Naive thymus-derived CD4-positive, alpha-beta T cell (primary cell): Measurements from ENCODE around the gene DPM3. TPM values are rescaled to one million over a fixed set of nuclear protein-coding genes. Genes with fewer than 3 reads are reported as not detected.

ENCODE experiments used
- ATAC-seq: fragments of 150-1000 bp; cut with Tn5 transposase; 2 replicates; pipeline ENCODE4 v1.10.0; 2021; ENCODE audit warnings: mild to moderate bottlenecking, moderate library complexity
- CTCF ChIA-PET: fragments of 350-600 bp; sonication (Branson Sonifier 250); formaldehyde crosslinking; loops from one replicate; lab custom pipeline; 2021; ENCODE audit warnings: antibody characterized with exemption; lab: Charles Lee
- POLR2A ChIA-PET: fragments of 350-600 bp; sonication (Branson Sonifier 250); formaldehyde crosslinking; loops from one replicate; lab custom pipeline; 2021; ENCODE audit warnings: antibody characterized with exemption, inconsistent platforms; lab: Charles Lee
- DNase-seq, 9 donors: peaks; one replicate each; pipeline versions ENCODE4 v3.0.0 to v3.0.0-alpha.2; 2020 to 2022; ENCODE audit warnings: mixed read lengths in 1 of 9
- H3K27ac ChIP-seq: one replicate; pipeline ENCODE4 v1.7.0; 2013; ENCODE audit warnings: mild to moderate bottlenecking, low read depth, low read length, moderate library complexity
- H3K27me3 ChIP-seq, 2 donors: one replicate each; pipeline ENCODE4 v1.7.0; 2013; ENCODE audit warnings: low read length in 2 of 2, mild to moderate bottlenecking in 2 of 2, moderate library complexity in 2 of 2; ENCODE audit not compliant: control insufficient read depth in 2 of 2, insufficient read depth in 2 of 2
- H3K36me3 ChIP-seq, 3 experiments: 1 replicate in 2 of 3; 2 replicates in 1 of 3; pipeline ENCODE4 v1.7.0; 2013; ENCODE audit warnings: low read length in 3 of 3, mild to moderate bottlenecking in 3 of 3, moderate library complexity in 1 of 3; ENCODE audit not compliant: insufficient read depth in 3 of 3, control insufficient read depth in 2 of 3
- H3K4me1 ChIP-seq, 2 donors: one replicate each; pipeline ENCODE4 v1.7.0; 2013; ENCODE audit warnings: low read length in 2 of 2, mild to moderate bottlenecking in 2 of 2, moderate library complexity in 1 of 2; ENCODE audit not compliant: control insufficient read depth in 2 of 2, insufficient read depth in 2 of 2
- H3K4me3 ChIP-seq: 2 replicates; pipeline ENCODE4 v1.7.0; 2013; ENCODE audit warnings: mild to moderate bottlenecking, low read length
- H3K9me3 ChIP-seq, 3 experiments: 1 replicate in 2 of 3; 2 replicates in 1 of 3; pipeline ENCODE4 v1.7.0; 2013; ENCODE audit warnings: low read length in 3 of 3; ENCODE audit not compliant: control insufficient read depth in 2 of 3
- H3K27ac Mint-ChIP-seq, 9 donors: one replicate each; pipeline ENCODE4 v1.8.0; 2020 to 2022; ENCODE audit warnings: mixed read lengths in 9 of 9, mild to moderate bottlenecking in 8 of 9, moderate library complexity in 5 of 9, inconsistent platforms in 2 of 9
- H3K27me3 Mint-ChIP-seq, 5 donors: one replicate each; pipeline ENCODE4 v1.8.0; 2021 to 2022; ENCODE audit warnings: mixed read lengths in 5 of 5, mild to moderate bottlenecking in 1 of 5
- H3K36me3 Mint-ChIP-seq, 5 donors: one replicate each; pipeline ENCODE4 v1.8.0; 2020 to 2022; ENCODE audit warnings: mixed read lengths in 5 of 5, mild to moderate bottlenecking in 3 of 5, inconsistent platforms in 1 of 5
- H3K4me1 Mint-ChIP-seq, 7 donors: one replicate each; pipeline ENCODE4 v1.8.0; 2020 to 2022; ENCODE audit warnings: mixed read lengths in 7 of 7, mild to moderate bottlenecking in 3 of 7, inconsistent platforms in 1 of 7
- H3K4me3 Mint-ChIP-seq, 10 donors: one replicate each; pipeline ENCODE4 v1.8.0; 2020 to 2022; ENCODE audit warnings: mild to moderate bottlenecking in 10 of 10, mixed read lengths in 10 of 10, moderate library complexity in 6 of 10, inconsistent platforms in 2 of 10
- H3K9me3 Mint-ChIP-seq, 11 donors: one replicate each; pipeline ENCODE4 v1.8.0; 2020 to 2022; ENCODE audit warnings: mixed read lengths in 11 of 11, mild to moderate bottlenecking in 4 of 11, inconsistent platforms in 1 of 11, moderate library complexity in 1 of 11
- intact Hi-C, 2 donors: fragments of 100-400 bp; cut with micrococcal nuclease; formaldehyde crosslinking; loops; one replicate each; pipeline ENCODE4 v1.15.1; 2023
- polyA plus RNA-seq, 2 donors: library from polyadenylated mRNA; unstranded; fragments of 300-500 nt; fragmentation: Illumina TruSeq; gene quantifications; one replicate each; pipeline ENCODE4 v1.2.3, GENCODE V29; 2021
- total RNA-seq, 6 experiments: library from RNA in 5 of 6; stranded (reverse) in 5 of 6; gene quantifications; 1 replicate in 5 of 6; 2 replicates in 1 of 6; pipeline ENCODE4 v1.2.3 and lab custom pipeline; 2021 to 2026

DPM3 gene
- total and polyA plus RNA-seq, 7 experiments from 2014 or later: 29.1 to 128 (median 46.6) TPM

DNA sequence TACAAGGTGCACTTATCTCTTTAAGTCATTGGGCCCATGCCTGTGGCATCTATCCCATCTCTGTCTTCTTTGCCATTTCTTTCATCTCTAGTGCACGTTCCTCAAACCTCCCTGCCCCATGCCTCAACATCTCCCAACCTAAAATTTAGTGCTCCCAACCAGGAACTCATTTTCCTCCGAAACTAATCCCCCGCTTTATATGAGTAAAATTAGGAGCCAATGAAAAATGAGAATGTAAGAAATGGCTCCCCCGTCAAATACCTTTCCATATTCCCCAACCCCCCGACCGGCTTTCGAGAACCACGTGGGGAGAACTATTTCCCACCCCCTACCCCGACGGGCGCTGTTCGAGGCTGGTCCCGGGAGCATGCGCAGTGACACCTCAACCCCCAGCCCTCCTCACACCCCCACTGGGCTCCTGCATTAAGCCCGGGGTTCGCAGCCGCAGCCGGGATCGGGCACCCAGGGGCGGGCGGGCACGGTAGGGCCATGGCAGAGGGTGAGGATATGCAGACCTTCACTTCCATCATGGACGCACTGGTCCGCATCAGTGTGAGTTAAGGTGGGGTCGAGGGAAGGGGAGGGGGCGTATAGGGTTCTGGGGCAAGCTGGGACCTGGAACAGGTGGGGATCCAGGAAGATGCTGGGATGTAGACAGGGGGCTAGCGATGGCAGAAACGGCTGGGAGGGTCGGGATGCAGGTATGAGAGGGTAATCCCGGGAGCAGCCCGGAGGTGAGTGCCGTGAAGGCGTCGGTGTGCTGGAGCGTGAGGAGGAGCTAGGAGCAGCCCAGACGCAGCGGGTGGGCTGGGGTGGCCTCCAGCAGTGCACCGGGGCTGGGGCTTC, 33.4 kb upstream of the DPM3 start, which contains the start of gene TRIM46:
TRIM46 (plus strand) TSS at position 372 of the 846 bp plus-strand sequence; CDS start at position 490, 118 bp downstream.
- H3K36me3 ChIP-seq: peaks cover 0 to 35% (median 0%) of the 10 kb centered on the region in 3 experiments
- Mint-ChIP-seq H3K9me3 (peaks cover 0 to 4% (median 0%) of the 10 kb centered on the region in 11 donors), H3K4me1 (peaks cover 30 to 58% (median 45%) of the 10 kb centered on the region in 7 donors), H3K36me3 (peaks cover 6 to 27% (median 11%) of the 10 kb centered on the region in 5 donors), H3K4me3 (peak within 1 kb of the TSS; percentile 94 to 100 (median 98)), H3K27ac (peak within 1 kb of the TSS; percentile 95 to 99 (median 98)), H3K27me3 (peaks cover 0 to 6% (median 0%) of the 10 kb centered on the region in 5 donors)
- no peaks in the 10 kb centered on the region for H3K9me3 ChIP-seq
- ChIA-PET POLR2A (interaction anchor here (0.5 to 5.1 kb wide), 13 partner anchors 20 to 1041 kb away, joined by 3 to 30 read pairs (median 4); partner anchors contain the start of genes FLAD1 and SLC50A1), CTCF (interaction anchor here (0.5 to 4.5 kb wide), 25 partner anchors 11 to 525 kb away, joined by 3 to 45 read pairs (median 6); partner anchors contain the start of genes ENTREP3, MTX1, PBXIP1 and SCAMP3)
- DNase-seq (peak in 6 of 9 donors; percentile 42 to 79 (median 50)), ATAC-seq (peak; percentile 20)
- H3K4me3 ChIP-seq: peak within 1 kb of the TSS; percentile 90
- peaks cover 11 to 17% of the 10 kb centered on the region in 2 donors for H3K4me1 ChIP-seq
- intact Hi-C loops: loop anchor here (1.0 to 5.0 kb wide), 12 partner anchors 33 to 881 kb away; partner anchors contain the start of genes DPM3 (in 2 of the 2), UBE2Q1 (in 2 of the 2), CKS1B (in 1 of the 2) and EFNA4 (in 1 of the 2)
- no peaks in the 10 kb centered on the region for H3K27me3 ChIP-seq
- H3K27ac ChIP-seq: peak within 1 kb of the TSS; percentile 88

DNA sequence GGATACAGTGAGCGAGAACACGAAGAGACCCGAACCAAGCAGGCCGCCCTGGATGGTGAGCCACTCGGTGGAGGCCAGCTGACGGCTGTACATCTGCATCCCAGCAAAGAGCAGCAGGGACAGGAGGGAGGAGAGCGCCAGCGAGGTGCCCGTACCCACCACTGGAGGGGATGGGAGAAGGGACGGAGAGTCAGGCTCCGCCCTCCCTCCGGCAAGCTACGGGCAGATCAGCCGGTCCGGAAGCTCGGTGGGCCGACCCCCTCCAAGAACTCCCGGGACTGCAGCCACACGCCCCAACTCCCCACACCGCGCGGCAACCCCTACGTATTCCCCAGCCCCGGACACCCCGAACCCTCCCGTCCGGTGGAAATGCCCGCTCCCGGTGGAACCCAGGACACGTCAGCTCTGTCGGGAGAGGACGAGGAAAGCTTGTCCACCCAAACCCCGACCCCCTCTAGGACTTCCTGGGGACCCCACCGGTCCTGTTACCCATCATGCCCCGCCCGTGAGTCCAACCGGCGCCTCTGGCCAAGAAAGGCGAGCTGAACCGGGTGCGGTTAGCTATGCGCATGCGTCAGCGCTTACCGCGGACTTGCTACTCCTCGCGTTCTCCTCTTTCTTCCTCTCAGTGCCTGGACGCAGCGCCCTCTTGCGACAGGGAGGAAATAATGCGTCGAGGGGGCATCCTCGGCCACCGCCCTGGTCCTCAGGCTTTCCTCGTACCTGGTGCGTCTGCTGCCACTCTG, 32.6 kb upstream of the DPM3 start, which contains the start of gene KRTCAP2:
KRTCAP2 (minus strand) TSS at position 573 of the 746 bp plus-strand sequence; CDS start at position 493, 80 bp downstream.
- Mint-ChIP-seq H3K9me3 (peaks cover 0 to 4% (median 0%) of the 10 kb centered on the region in 11 donors), H3K4me3 (peak within 1 kb of the TSS; percentile 94 to 100 (median 98)), H3K4me1 (peaks cover 32 to 60% (median 47%) of the 10 kb centered on the region in 7 donors), H3K36me3 (peaks cover 6 to 27% (median 11%) of the 10 kb centered on the region in 5 donors), H3K27me3 (peaks cover 0 to 6% (median 0%) of the 10 kb centered on the region in 5 donors), H3K27ac (peak within 1 kb of the TSS; percentile 95 to 99 (median 98))
- no peaks in the 10 kb centered on the region for H3K27me3 ChIP-seq
- peaks cover 0 to 30% (median 0%) of the 10 kb centered on the region in 3 experiments for H3K36me3 ChIP-seq
- ChIA-PET CTCF (interaction anchor here (0.5 to 4.5 kb wide), 22 partner anchors 8 to 217 kb away, joined by 3 to 45 read pairs (median 5); partner anchors contain the start of genes EFNA4, ENTREP3, MTX1 and PBXIP1), POLR2A (interaction anchor here (0.6 to 5.1 kb wide), 13 partner anchors 21 to 218 kb away, joined by 3 to 30 read pairs (median 4); partner anchors contain the start of genes EFNA1 and FLAD1)
- H3K9me3 ChIP-seq: no peaks in the 10 kb centered on the region
- ATAC-seq (peak; percentile 91), DNase-seq (peak; percentile 89 to 93 (median 92))
- H3K4me3 ChIP-seq: peak within 1 kb of the TSS; percentile 90
- peak within 1 kb of the TSS; percentile 88 for H3K27ac ChIP-seq
- H3K4me1 ChIP-seq: peaks cover 11 to 18% of the 10 kb centered on the region in 2 donors
- intact Hi-C loops: loop anchor here (1.0 to 5.0 kb wide), 12 partner anchors 33 to 882 kb away; partner anchors contain the start of genes DPM3 (in 2 of the 2), UBE2Q1 (in 2 of the 2), CKS1B (in 1 of the 2) and EFNA4 (in 1 of the 2)

DNA sequence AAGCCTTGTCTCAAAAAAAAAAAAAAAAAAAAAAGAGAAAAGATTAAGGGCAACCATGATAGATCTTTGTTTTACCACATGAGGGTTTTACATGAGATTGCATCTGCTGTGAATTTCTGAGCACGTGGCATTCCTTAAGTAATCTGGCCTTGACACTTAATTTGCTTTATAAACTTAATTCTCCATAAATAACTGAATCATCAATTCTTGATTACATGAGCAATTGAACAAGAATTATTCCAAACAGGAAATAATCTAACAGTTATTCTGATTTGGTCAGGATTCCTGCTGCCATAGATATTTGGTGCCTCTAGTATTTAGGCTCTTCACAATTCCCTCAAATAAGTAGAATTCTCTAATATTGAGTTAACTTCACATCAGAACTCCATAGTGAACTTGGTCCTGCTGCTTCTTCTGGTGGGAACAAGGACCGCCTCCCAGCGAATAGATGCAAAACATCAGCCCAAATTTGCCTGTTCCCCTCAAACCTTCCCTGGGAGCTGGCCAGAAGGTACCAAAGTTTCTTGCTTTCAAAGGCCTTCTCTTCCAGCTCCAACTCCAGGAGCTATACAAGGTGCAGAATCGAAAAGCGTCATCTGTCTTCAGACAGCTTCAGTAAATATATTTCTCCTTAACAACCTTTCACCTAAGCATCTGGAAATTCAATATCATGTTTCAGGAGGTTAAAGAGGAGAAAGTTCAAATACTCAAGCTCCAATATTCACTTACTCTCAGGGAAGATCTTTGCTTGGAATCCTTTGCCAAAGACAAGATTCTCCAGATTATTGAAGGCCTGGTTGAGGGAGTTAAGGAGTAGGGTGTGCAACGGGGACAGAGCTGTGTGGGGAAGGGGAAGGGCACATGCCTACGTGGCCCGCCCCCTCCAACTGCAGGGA, 31.8 kb upstream of the DPM3 start:
- intact Hi-C loops: loop anchor here (2.0 to 5.0 kb wide), 5 partner anchors 70 to 883 kb away; partner anchors contain the start of genes UBE2Q1 (in 2 of the 2), LAMTOR2 (in 1 of the 2) and RUSC1 (in 1 of the 2)
- DNase-seq (peak in 1 of 9 donors; percentile 15), ATAC-seq (peak; percentile 32)
- POLR2A ChIA-PET: interaction anchor here (1.0 to 5.1 kb wide), 8 partner anchors 22 to 189 kb away, joined by 3 to 30 read pairs (median 6); partner anchors contain the start of genes EFNA1 and FLAD1
- Histone ChIP-seq H3K27ac (peak overlapping the region; percentile 88), H3K27me3 (no peaks in the 10 kb centered on the region), H3K36me3 (peaks cover 0 to 24% (median 0%) of the 10 kb centered on the region in 3 experiments), H3K4me3 (peak overlapping the region; percentile 90), H3K4me1 (peaks cover 16 to 25% of the 10 kb centered on the region in 2 donors), H3K9me3 (no peaks in the 10 kb centered on the region)
- Mint-ChIP-seq H3K4me1 (peaks cover 37 to 68% (median 53%) of the 10 kb centered on the region in 7 donors), H3K4me3 (peak overlapping the region; percentile 94 to 100 (median 98)), H3K27ac (peak overlapping the region; percentile 95 to 99 (median 98)), H3K9me3 (peaks cover 0 to 4% (median 0%) of the 10 kb centered on the region in 11 donors), H3K27me3 (peaks cover 0 to 6% (median 0%) of the 10 kb centered on the region in 5 donors), H3K36me3 (peaks cover 3 to 23% (median 11%) of the 10 kb centered on the region in 5 donors)
- CTCF ChIA-PET: interaction anchor here (0.7 to 4.5 kb wide), 22 partner anchors 9 to 216 kb away, joined by 3 to 45 read pairs (median 5); partner anchors contain the start of genes EFNA4, MTX1, PBXIP1 and SCAMP3

DNA sequence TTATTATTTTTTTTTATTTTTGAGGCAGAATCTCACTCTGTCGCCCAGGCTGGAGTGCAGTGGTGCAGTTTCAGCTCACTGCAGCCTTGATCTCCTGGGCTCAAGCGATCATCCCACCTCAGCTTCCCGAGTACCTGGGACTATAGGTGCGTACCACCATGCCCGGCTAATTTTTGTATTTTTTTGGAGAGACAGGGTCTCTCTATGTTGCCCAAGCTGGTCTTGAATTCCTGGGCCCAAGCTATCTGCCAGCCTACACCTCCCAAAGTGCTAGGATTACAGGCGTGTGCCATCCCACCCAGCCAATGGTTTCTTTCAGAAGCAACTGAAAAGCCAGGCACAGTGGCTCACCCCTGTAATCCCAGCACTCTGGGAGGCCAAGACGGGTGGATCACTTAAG, 30.5 kb upstream of the DPM3 start:
- peaks cover 31 to 59% (median 45%) of the 10 kb centered on the region in 7 donors for H3K4me1 Mint-ChIP-seq
- H3K4me3 Mint-ChIP-seq: peak overlapping the region in 2 of 10 donors; percentile 8 to 100
- H3K36me3 ChIP-seq: peaks cover 0 to 24% (median 0%) of the 10 kb centered on the region in 3 experiments
- H3K4me3 ChIP-seq: no peak overlapping the region
- ATAC-seq: no peak
- no peak overlapping the region for H3K27ac ChIP-seq
- H3K9me3 Mint-ChIP-seq: peaks cover 0 to 4% (median 0%) of the 10 kb centered on the region in 11 donors
- peaks cover 3 to 17% (median 11%) of the 10 kb centered on the region in 5 donors for H3K36me3 Mint-ChIP-seq
- DNase-seq: peak in 1 of 9 donors; percentile 18
- H3K4me1 ChIP-seq: peaks cover 16 to 22% of the 10 kb centered on the region in 2 donors
- intact Hi-C loops: loop anchor here (5.0 kb wide), 2 partner anchors 71 to 151 kb away; partner anchors contain the start of gene RUSC1 (in 1 of the 2)
- POLR2A ChIA-PET: no interaction called here
- no peak overlapping the region for H3K27ac Mint-ChIP-seq
- CTCF ChIA-PET: interaction anchor here (0.7 to 6.6 kb wide), 4 partner anchors 23 to 79 kb away, joined by 3 to 88 read pairs (median 6); no protein-coding TSS in a partner anchor
- H3K27me3 Mint-ChIP-seq: peaks cover 0 to 8% (median 0%) of the 10 kb centered on the region in 5 donors
- no peaks in the 10 kb centered on the region for H3K27me3 ChIP-seq
- H3K9me3 ChIP-seq: no peaks in the 10 kb centered on the region
